ENCODE results near the gene SLC16A4. TPM values are rescaled to one million over a fixed set of nuclear protein-coding genes. Genes with fewer than 3 reads are reported as not detected.
"Not testable (repeated sequence)": the region's sequence is repeated elsewhere in the genome, so short reads cannot be mapped to it uniquely, and the experiment has no call there.

SLC16A4 gene
- 2.0 TPM for polyA plus RNA-seq (2012; ENCODE audit: missing spikeins)

DNA sequence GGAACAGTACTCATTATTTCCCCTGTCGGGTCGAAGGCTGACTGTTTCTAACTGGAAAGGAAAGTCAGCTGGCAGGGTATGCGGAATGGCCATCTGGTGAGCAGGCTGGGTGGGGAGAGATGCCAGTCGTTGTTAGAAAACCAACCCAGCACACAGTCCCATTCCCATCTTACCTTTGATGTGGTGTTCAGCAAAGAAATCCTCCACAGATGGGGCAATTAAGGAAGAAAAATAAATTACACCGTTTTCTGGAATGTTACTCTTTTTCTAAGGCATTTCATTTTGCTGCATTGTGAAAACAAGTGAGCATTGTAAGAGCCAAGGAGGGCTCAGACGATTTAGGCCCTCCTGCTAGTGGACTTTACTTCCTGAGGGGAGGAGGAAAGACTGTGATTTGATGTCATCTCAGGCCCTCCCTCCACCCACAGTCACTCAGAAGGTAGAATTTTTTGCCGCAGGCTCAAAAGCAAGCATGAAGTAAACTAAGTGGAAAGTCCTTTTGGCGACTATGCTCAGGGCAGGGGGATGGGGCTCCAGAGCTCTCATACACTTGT is at the start of gene SLC16A4:
TSS of gene SLC16A4 (minus strand) at position 335 of the 554 bp plus-strand sequence. CDS start 1,703 bp downstream, outside the sequence.
- DNase-seq (ENCODE audit: insufficient read length) (no peak), FAIRE-seq (no peak)
- TF ChIP-seq TAF1 (IDR thresholded peaks at IDR 0.05; ENCODE audit: borderline replicate concordance, low read depth, low read length) (no peak), POLR2AphosphoS5 (IDR thresholded peaks at IDR 0.05; ENCODE audit: low read depth, low read length) (no peak), POLR2A (IDR thresholded peaks at IDR 0.05; ENCODE audit: low read depth, low read length) (no peak)

DNA sequence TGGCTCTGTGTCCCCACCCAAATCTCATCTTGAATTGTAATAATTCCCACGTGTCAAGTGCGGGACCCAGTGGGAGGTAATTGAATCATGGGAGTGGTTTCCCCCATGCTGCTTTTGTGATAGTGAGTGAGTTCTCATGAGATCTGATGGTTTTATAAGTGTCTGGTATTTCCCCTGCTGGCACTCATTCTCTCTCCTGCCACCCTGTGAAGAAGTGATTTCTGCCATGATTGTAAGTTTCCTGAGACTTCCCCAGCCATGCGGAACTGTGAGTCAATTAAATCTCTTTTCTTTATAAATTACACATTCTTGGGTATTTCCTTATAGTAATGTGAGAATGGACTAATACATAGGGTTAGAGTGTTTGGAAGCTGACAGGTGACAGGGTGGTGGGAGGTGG is 49.0 kb upstream of the SLC16A4 start:
- FAIRE-seq; DNase-seq (ENCODE audit: insufficient read length): not testable (repeated sequence)

DNA sequence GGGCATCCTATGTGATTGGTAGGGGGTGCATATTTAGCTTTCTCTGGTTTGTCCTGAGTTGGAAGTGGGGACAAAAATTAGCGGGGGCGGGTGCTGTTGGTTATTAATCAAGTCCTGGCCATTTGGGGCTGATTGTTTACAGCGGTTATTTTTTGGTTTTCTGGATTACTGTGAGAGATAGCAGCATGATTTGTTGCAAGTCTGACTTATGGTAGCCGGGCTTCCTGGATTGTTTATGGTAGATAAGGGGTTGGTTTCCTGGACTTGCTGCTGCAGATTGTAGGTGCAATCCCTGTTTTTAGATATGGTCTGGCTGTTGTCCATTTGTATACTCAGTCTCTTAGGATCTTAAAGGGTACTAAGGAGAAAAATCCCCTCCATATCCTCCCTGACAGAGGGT is 48.1 kb upstream of the SLC16A4 start:
- FAIRE-seq, result no peak
- no peak for TF ChIP-seq TAF1 (IDR thresholded peaks at IDR 0.05; ENCODE audit: borderline replicate concordance, low read depth, low read length)
- DNase-seq (ENCODE audit: insufficient read length), result no peak

DNA sequence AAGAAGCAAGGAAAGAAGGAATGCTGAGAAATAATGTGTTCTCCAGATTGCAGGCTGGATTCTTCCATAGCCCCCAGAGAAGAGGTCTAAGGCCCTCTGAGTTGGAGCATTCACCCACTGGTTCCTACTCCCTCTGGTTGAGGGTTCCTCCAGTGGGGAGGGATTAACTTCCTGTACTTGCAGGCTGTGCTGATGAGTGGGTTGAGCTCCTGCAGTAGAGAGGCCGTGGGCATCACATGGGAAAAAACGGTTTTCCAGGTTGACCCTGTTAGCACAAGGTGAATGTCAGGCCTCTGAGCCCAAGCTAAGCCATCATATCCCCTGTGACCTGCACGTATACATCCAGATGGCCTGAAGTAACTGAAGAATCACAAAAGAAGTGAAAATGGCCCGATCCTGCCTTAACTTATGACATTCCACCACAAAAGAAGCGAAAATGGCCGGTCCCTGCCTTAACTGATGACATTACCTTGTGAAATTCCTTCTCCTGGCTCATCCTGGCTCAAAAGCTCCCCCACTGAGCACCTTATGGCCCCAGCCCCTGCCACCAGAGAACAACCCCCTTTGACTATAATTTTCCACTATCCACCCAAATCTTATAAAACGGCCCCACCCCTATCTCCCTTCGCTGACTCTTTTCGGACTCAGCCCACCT is 46.9 kb upstream of the SLC16A4 start:
- not testable (repeated sequence) for FAIRE-seq; DNase-seq (ENCODE audit: insufficient read length)

DNA sequence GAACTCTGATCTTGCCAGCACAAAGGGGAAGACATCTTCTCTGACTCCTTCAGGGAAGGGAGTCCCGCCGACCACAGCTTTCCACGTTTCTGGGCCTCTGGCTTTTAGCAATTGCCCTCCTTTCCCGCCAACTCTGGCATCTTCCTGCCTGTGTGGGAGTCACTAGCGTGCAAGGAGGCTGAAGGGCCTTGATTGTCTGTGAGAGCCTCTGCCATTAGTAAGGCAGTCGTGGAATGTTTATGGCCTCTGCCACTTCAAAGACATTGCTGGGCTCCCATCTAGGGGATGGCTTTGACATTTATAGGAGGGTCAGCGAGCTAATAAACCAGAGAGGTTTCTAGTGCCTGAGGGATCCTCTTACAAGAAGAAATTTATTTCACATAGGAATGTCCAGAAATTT is 45.8 kb upstream of the SLC16A4 start:
- FAIRE-seq, result no peak
- no peak for TF ChIP-seq TAF1 (IDR thresholded peaks at IDR 0.05; ENCODE audit: borderline replicate concordance, low read depth, low read length)
- TF ChIP-seq POLR2A (IDR thresholded peaks at IDR 0.05; ENCODE audit: low read depth, low read length), result no peak
- TF ChIP-seq POLR2AphosphoS5 (IDR thresholded peaks at IDR 0.05; ENCODE audit: low read depth, low read length), result no peak

DNA sequence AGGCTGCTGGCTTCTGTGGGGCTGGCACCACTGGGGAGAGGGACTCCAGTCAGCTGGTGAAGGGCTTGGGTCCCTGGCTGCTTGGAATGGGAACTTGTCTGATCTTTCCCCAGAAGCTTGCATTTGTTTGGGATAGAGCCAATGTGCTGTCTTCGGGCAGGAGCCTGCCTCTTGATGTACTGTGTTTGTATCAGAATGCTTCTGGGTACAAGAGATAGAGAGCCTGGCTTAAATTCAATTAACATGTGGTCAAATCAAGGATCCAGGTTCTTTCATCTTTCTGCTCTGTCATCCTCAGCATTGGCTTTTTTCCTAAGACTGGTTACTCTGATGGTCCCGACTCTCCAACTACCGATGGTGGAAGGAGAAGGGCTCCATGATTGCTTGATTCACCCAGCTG is 44.1 kb upstream of the SLC16A4 start:
- FAIRE-seq (no peak), DNase-seq (ENCODE audit: insufficient read length) (no peak)
- TF ChIP-seq POLR2AphosphoS5 (IDR thresholded peaks at IDR 0.05; ENCODE audit: low read depth, low read length) (no peak), POLR2A (IDR thresholded peaks at IDR 0.05; ENCODE audit: low read depth, low read length) (no peak), TAF1 (IDR thresholded peaks at IDR 0.05; ENCODE audit: borderline replicate concordance, low read depth, low read length) (no peak)

More for the DNA sequence above, 45.8 kb upstream of the SLC16A4 start:
- no peak for DNase-seq (ENCODE audit: insufficient read length)

DNA sequence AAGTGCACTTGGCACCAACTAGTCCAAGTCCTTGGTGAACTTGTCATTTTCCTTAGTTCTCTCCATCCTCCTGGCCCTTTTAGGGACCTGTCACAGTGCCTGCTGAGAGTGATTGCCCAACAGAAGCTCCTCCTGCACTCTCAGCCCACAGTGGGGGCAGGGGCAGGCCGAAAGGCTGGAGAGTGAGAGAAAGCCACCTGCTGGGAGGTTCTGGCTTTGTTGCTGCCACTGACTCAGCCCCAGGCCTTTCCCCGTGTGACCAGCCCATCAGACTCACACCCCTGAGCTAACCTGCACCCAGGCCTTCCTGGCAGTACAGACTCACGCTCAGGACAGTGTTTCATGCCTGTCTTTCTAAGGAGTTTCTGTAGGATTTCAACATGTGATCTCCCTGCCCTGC is 43.0 kb upstream of the SLC16A4 start:
- DNase-seq (ENCODE audit: insufficient read length), result no peak
- FAIRE-seq, result no peak
- TF ChIP-seq POLR2AphosphoS5 (IDR thresholded peaks at IDR 0.05; ENCODE audit: low read depth, low read length), result no peak
- no peak for TF ChIP-seq POLR2A (IDR thresholded peaks at IDR 0.05; ENCODE audit: low read depth, low read length)
- TF ChIP-seq TAF1 (IDR thresholded peaks at IDR 0.05; ENCODE audit: borderline replicate concordance, low read depth, low read length), result no peak

DNA sequence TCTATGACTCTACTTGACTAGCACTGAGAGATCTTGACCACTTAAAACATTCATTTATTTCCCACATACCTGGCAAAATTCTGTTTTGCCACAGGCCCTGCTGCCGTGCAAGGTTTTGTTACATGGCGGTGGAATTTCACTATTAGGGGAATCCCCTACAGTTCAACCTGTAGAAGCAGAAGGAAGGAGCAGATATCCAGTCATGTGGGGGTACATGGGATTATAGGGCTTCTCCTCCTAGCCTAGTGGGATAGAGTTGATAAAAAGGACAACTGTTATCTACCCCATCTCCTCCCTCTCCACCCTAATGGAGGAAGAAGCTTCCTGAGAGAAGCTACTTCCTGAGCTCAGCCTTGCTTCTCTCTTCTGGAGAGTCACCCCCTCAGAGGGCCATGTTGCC is 42.4 kb upstream of the SLC16A4 start:
- DNase-seq (ENCODE audit: insufficient read length), result no peak
- FAIRE-seq, result no peak
- TF ChIP-seq POLR2A (IDR thresholded peaks at IDR 0.05; ENCODE audit: low read depth, low read length) (no peak), TAF1 (IDR thresholded peaks at IDR 0.05; ENCODE audit: borderline replicate concordance, low read depth, low read length) (no peak), POLR2AphosphoS5 (IDR thresholded peaks at IDR 0.05; ENCODE audit: low read depth, low read length) (no peak)

DNA sequence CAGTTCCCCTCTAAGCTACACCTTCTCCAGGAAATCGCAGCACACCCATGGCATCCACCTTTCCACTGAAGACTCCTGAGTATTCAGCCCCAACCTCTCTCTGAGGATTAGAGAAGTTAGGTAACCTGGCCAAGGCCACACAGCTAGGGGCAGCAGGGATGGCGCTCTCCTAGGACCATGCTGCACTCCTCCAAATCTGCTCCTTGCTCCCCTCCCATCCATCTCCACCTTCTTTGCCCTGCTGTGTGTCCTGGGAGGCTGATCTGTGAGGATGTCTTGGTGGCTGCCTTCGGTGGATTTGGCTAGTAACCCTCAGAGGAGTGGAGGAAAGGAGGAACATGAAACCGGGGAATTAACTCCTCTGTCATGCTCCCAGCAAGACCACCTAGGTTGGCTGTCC is 40.1 kb upstream of the SLC16A4 start:
- no peak for FAIRE-seq
- no peak for TF ChIP-seq POLR2A (IDR thresholded peaks at IDR 0.05; ENCODE audit: low read depth, low read length)
- no peak for TF ChIP-seq POLR2AphosphoS5 (IDR thresholded peaks at IDR 0.05; ENCODE audit: low read depth, low read length)
- no peak for TF ChIP-seq TAF1 (IDR thresholded peaks at IDR 0.05; ENCODE audit: borderline replicate concordance, low read depth, low read length)

DNA sequence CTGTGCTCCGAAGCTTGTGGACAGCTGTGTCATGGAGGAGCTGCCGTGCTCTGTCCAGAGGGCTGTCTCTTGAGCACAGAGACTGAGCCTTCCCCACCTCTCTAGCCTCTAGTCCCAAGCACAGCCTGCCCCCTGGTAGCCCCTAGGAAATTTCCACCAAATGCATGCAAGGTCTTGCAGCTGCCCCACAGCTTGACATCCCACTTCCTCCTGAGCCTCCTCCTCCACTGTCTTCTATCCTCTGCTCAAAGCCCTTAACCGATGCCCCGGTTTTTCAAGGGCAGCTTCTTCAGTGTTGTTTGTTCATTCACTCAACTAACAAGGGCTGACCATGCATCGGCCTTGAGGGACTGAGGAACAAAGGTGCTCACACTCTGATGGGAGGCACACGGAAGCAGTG is 39.5 kb upstream of the SLC16A4 start:
- DNase-seq (ENCODE audit: insufficient read length) (no peak), FAIRE-seq (no peak)
- TF ChIP-seq TAF1 (IDR thresholded peaks at IDR 0.05; ENCODE audit: borderline replicate concordance, low read depth, low read length) (no peak), POLR2AphosphoS5 (IDR thresholded peaks at IDR 0.05; ENCODE audit: low read depth, low read length) (no peak), POLR2A (IDR thresholded peaks at IDR 0.05; ENCODE audit: low read depth, low read length) (no peak)

More for the DNA sequence above, 40.1 kb upstream of the SLC16A4 start:
- DNase-seq (ENCODE audit: insufficient read length), result no peak

DNA sequence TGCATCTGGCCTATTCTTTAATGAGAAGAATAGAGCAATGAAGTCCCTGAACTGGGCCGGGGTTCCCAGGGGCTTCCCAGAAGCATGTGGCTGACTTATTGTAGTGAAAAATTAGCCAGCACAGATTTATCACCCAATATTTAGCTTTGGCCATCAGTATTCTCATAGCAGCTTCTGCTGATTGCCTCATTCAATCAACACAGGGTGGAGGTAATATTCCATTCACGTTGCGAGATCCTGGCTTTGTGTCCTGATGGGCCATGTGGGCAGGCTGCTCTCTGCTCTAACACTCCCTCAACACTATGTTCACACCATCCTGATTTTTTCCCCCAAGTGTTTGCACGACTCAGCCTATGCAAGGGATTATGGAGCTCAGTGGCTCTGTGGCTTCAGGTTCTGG is 38.1 kb upstream of the SLC16A4 start:
- no peak for DNase-seq (ENCODE audit: insufficient read length)
- no peak for FAIRE-seq
- TF ChIP-seq POLR2A (IDR thresholded peaks at IDR 0.05; ENCODE audit: low read depth, low read length) (no peak), POLR2AphosphoS5 (IDR thresholded peaks at IDR 0.05; ENCODE audit: low read depth, low read length) (no peak), TAF1 (IDR thresholded peaks at IDR 0.05; ENCODE audit: borderline replicate concordance, low read depth, low read length) (no peak)

DNA sequence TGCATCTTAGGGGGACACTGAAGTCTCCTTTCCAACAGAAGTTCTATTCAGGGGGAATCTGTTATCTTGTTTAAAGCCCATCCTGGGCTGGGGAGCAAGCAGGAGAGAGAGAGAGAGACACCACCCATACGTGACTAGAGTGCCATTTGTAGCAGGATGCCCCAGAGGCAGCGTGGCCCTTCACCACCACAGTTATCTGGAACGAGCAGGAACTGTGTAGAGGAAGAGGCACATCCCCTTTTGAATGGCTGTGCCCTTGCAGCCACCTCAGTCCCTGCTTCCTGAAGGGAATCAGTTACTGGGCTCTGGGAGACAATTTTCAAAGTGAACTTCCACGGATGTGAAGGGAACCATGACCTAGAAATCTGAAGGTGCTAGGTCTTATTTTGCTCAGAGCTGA is 36.0 kb upstream of the SLC16A4 start:
- FAIRE-seq (no peak), DNase-seq (ENCODE audit: insufficient read length) (no peak)
- TF ChIP-seq TAF1 (IDR thresholded peaks at IDR 0.05; ENCODE audit: borderline replicate concordance, low read depth, low read length) (no peak), POLR2A (IDR thresholded peaks at IDR 0.05; ENCODE audit: low read depth, low read length) (no peak), POLR2AphosphoS5 (IDR thresholded peaks at IDR 0.05; ENCODE audit: low read depth, low read length) (no peak)

Data from GM12892 (cell line).